ENCODE data around the gene ATG2B. TPM values are rescaled to one million over a fixed set of nuclear protein-coding genes. Genes with fewer than 3 reads are reported as not detected.

ATG2B gene
- polyA plus RNA-seq, 4 donors: 3.8 to 32.0 (median 4.9) TPM

DNA sequence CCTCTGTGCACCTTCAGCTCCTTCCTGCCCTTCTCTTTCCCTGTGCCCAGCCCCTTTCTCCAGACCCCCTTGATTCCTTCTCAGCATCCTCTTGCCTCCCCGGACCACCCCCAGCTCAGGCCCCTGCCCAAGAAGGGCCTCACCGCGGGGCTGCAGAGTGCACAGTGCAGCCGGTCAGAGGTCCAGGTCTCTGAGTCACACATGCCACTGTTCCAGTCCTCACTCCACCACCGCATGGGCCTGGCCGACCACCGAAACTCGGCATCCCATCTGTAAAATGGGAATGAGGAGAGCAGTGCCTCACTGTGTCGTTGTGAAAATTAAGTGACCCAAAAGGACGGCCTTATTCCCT lies 93.8 kb downstream of the ATG2B start:
- Histone ChIP-seq H3K9me3 (ENCODE audit: control insufficient read depth in 2 of 2, insufficient read depth in 1 of 2, low read depth in 1 of 2, low read length in 1 of 2) (peaks cover 0 to 18% of the 10 kb centered on the region in 2 donors), H3K4me3 (ENCODE audit: low read depth in 1 of 3, low read length in 3 of 3) (no peak overlapping the region), H3K4me1 (ENCODE audit: control insufficient read depth in 3 of 3, insufficient read depth in 2 of 3, low read depth in 1 of 3, low read length in 2 of 3) (peaks cover 0 to 44% (median 0%) of the 10 kb centered on the region in 3 donors), H3K36me3 (ENCODE audit: control insufficient read depth in 3 of 3, insufficient read depth in 2 of 3, low read depth in 1 of 3, low read length in 3 of 3) (peaks cover 0 to 5% (median 0%) of the 10 kb centered on the region in 3 donors), H3K27ac (ENCODE audit: low read depth in 1 of 3, low read length in 2 of 3) (peak overlapping the region in 2 of 3 donors; percentile 3 to 74), H3K27me3 (ENCODE audit: control insufficient read depth in 3 of 3, insufficient read depth in 3 of 3, low read length in 3 of 3) (no peaks in the 10 kb centered on the region)
- WGBS, 3 donors: 79 to 93% (median 85%) methylated on average over 10 of the region's 10 CpGs
- DNase-seq (no peak), FAIRE-seq (no peak)

- DNase-seq (peak in 1 of 2 donors; percentile 72), FAIRE-seq (no peak)
- Histone ChIP-seq H3K27ac (ENCODE audit: low read depth in 1 of 3, low read length in 2 of 3) (peak overlapping the region in 2 of 3 donors; percentile 15 to 74), H3K27me3 (ENCODE audit: control insufficient read depth in 3 of 3, insufficient read depth in 3 of 3, low read length in 3 of 3) (no peaks in the 10 kb centered on the region), H3K4me3 (ENCODE audit: low read depth in 1 of 3, low read length in 3 of 3) (peak overlapping the region in 1 of 3 donors; percentile 3), H3K36me3 (ENCODE audit: control insufficient read depth in 3 of 3, insufficient read depth in 2 of 3, low read depth in 1 of 3, low read length in 3 of 3) (peaks cover 0 to 12% (median 0%) of the 10 kb centered on the region in 3 donors), H3K4me1 (ENCODE audit: control insufficient read depth in 3 of 3, insufficient read depth in 2 of 3, low read depth in 1 of 3, low read length in 2 of 3) (peaks cover 0 to 40% (median 0%) of the 10 kb centered on the region in 3 donors), H3K9me3 (ENCODE audit: control insufficient read depth in 2 of 2, insufficient read depth in 1 of 2, low read depth in 1 of 2, low read length in 1 of 2) (peaks cover 0 to 25% of the 10 kb centered on the region in 2 donors)
- 48 to 68% (median 49%) methylated on average over 21 to 22 of the region's 22 CpGs for WGBS, 3 donors
Measured at GRCh38 chr14:96268431-96269358, 94.4 kb downstream of the ATG2B start.

- H3K27ac ChIP-seq (ENCODE audit: low read depth in 1 of 3, low read length in 2 of 3): peak overlapping the region in 1 of 3 donors; percentile 74
- peaks cover 0 to 14% (median 0%) of the 10 kb centered on the region in 3 donors for H3K36me3 ChIP-seq (ENCODE audit: control insufficient read depth in 3 of 3, insufficient read depth in 2 of 3, low read depth in 1 of 3, low read length in 3 of 3)
- no peak for FAIRE-seq
- peaks cover 0 to 38% (median 0%) of the 10 kb centered on the region in 3 donors for H3K4me1 ChIP-seq (ENCODE audit: control insufficient read depth in 3 of 3, insufficient read depth in 2 of 3, low read depth in 1 of 3, low read length in 2 of 3)
- peaks cover 0 to 26% of the 10 kb centered on the region in 2 donors for H3K9me3 ChIP-seq (ENCODE audit: control insufficient read depth in 2 of 2, insufficient read depth in 1 of 2, low read depth in 1 of 2, low read length in 1 of 2)
- H3K4me3 ChIP-seq (ENCODE audit: low read depth in 1 of 3, low read length in 3 of 3): peak overlapping the region in 1 of 3 donors; percentile 3
- no peaks in the 10 kb centered on the region for H3K27me3 ChIP-seq (ENCODE audit: control insufficient read depth in 3 of 3, insufficient read depth in 3 of 3, low read length in 3 of 3)
- peak in 1 of 2 donors; percentile 32 for DNase-seq
- 80 to 95% (median 91%) methylated on average over 5 of the region's 5 CpGs for WGBS, 3 donors
Measured at GRCh38 chr14:96267916-96268315, 95.2 kb downstream of the ATG2B start.

- peaks cover 0 to 38% (median 0%) of the 10 kb centered on the region in 3 donors for H3K4me1 ChIP-seq (ENCODE audit: control insufficient read depth in 3 of 3, insufficient read depth in 2 of 3, low read depth in 1 of 3, low read length in 2 of 3)
- H3K27ac ChIP-seq (ENCODE audit: low read depth in 1 of 3, low read length in 2 of 3): no peak overlapping the region
- peaks cover 0 to 14% (median 0%) of the 10 kb centered on the region in 3 donors for H3K36me3 ChIP-seq (ENCODE audit: control insufficient read depth in 3 of 3, insufficient read depth in 2 of 3, low read depth in 1 of 3, low read length in 3 of 3)
- WGBS, 3 donors: 34 to 48% (median 36%) methylated on average over 3 of the region's 3 CpGs
- peak overlapping the region in 1 of 3 donors; percentile 3 for H3K4me3 ChIP-seq (ENCODE audit: low read depth in 1 of 3, low read length in 3 of 3)
- H3K9me3 ChIP-seq (ENCODE audit: control insufficient read depth in 2 of 2, insufficient read depth in 1 of 2, low read depth in 1 of 2, low read length in 1 of 2): peaks cover 0 to 22% of the 10 kb centered on the region in 2 donors
- no peaks in the 10 kb centered on the region for H3K27me3 ChIP-seq (ENCODE audit: control insufficient read depth in 3 of 3, insufficient read depth in 3 of 3, low read length in 3 of 3)
- FAIRE-seq: no peak
- DNase-seq: peak in 1 of 2 donors; percentile 66
Measured at GRCh38 chr14:96267336-96267735, 95.8 kb downstream of the ATG2B start.

GRCh38 chr14:96265383-96266095 lies 97.6 kb downstream of the ATG2B start:
- no peaks in the 10 kb centered on the region for H3K27me3 ChIP-seq (ENCODE audit: control insufficient read depth in 3 of 3, insufficient read depth in 3 of 3, low read length in 3 of 3)
- no peak for FAIRE-seq
- 65 to 78% (median 66%) methylated on average over 16 of the region's 16 CpGs for WGBS, 3 donors
- H3K4me3 ChIP-seq (ENCODE audit: low read depth in 1 of 3, low read length in 3 of 3): no peak overlapping the region
- H3K4me1 ChIP-seq (ENCODE audit: control insufficient read depth in 3 of 3, insufficient read depth in 2 of 3, low read depth in 1 of 3, low read length in 2 of 3): peaks cover 0 to 38% (median 2%) of the 10 kb centered on the region in 3 donors
- no peak for DNase-seq
- no peak overlapping the region for H3K27ac ChIP-seq (ENCODE audit: low read depth in 1 of 3, low read length in 2 of 3)
- H3K36me3 ChIP-seq (ENCODE audit: control insufficient read depth in 3 of 3, insufficient read depth in 2 of 3, low read depth in 1 of 3, low read length in 3 of 3): peaks cover 0 to 19% (median 0%) of the 10 kb centered on the region in 3 donors
- peaks cover 0 to 12% of the 10 kb centered on the region in 2 donors for H3K9me3 ChIP-seq (ENCODE audit: control insufficient read depth in 2 of 2, insufficient read depth in 1 of 2, low read depth in 1 of 2, low read length in 1 of 2)

GRCh38 chr14:96264853-96265252 lies 98.3 kb downstream of the ATG2B start:
- FAIRE-seq (no peak), DNase-seq (peak in 1 of 2 donors; percentile 52)
- peaks cover 0 to 16% of the 10 kb centered on the region in 2 donors for H3K9me3 ChIP-seq (ENCODE audit: control insufficient read depth in 2 of 2, insufficient read depth in 1 of 2, low read depth in 1 of 2, low read length in 1 of 2)
- H3K4me3 ChIP-seq (ENCODE audit: low read depth in 1 of 3, low read length in 3 of 3): no peak overlapping the region
- H3K27me3 ChIP-seq (ENCODE audit: control insufficient read depth in 3 of 3, insufficient read depth in 3 of 3, low read length in 3 of 3): no peaks in the 10 kb centered on the region
- H3K36me3 ChIP-seq (ENCODE audit: control insufficient read depth in 3 of 3, insufficient read depth in 2 of 3, low read depth in 1 of 3, low read length in 3 of 3): peaks cover 0 to 19% (median 0%) of the 10 kb centered on the region in 3 donors
- H3K27ac ChIP-seq (ENCODE audit: low read depth in 1 of 3, low read length in 2 of 3): no peak overlapping the region
- peaks cover 0 to 33% (median 2%) of the 10 kb centered on the region in 3 donors for H3K4me1 ChIP-seq (ENCODE audit: control insufficient read depth in 3 of 3, insufficient read depth in 2 of 3, low read depth in 1 of 3, low read length in 2 of 3)
- 59 to 69% (median 63%) methylated on average over 3 of the region's 3 CpGs for WGBS, 3 donors

GRCh38 chr14:96264200-96264553 lies 99.0 kb downstream of the ATG2B start:
- no peak overlapping the region for H3K27ac ChIP-seq (ENCODE audit: low read depth in 1 of 3, low read length in 2 of 3)
- H3K4me1 ChIP-seq (ENCODE audit: control insufficient read depth in 3 of 3, insufficient read depth in 2 of 3, low read depth in 1 of 3, low read length in 2 of 3): peaks cover 0 to 26% (median 2%) of the 10 kb centered on the region in 3 donors
- FAIRE-seq: no peak
- no peak overlapping the region for H3K4me3 ChIP-seq (ENCODE audit: low read depth in 1 of 3, low read length in 3 of 3)
- peaks cover 0 to 20% of the 10 kb centered on the region in 2 donors for H3K9me3 ChIP-seq (ENCODE audit: control insufficient read depth in 2 of 2, insufficient read depth in 1 of 2, low read depth in 1 of 2, low read length in 1 of 2)
- WGBS, 3 donors: 93 to 94% (median 94%) methylated on average over 14 of the region's 14 CpGs
- peaks cover 0 to 19% (median 0%) of the 10 kb centered on the region in 3 donors for H3K36me3 ChIP-seq (ENCODE audit: control insufficient read depth in 3 of 3, insufficient read depth in 2 of 3, low read depth in 1 of 3, low read length in 3 of 3)
- DNase-seq: no peak
- H3K27me3 ChIP-seq (ENCODE audit: control insufficient read depth in 3 of 3, insufficient read depth in 3 of 3, low read length in 3 of 3): no peaks in the 10 kb centered on the region

Measured in small intestine (tissue), 7 donors.